B cell (primary cell): ENCODE results near the gene PP2D1. TPM values are rescaled to one million over a fixed set of nuclear protein-coding genes. Genes with fewer than 3 reads are reported as not detected.

ENCODE experiments used
- ATAC-seq: fragments of 200-7000 bp; cut with Tn5 transposase; one replicate; pipeline ENCODE4 v1.10.0; 2021; ENCODE audit warnings: low read depth, mild to moderate bottlenecking, moderate number of reproducible peaks, moderate library complexity
- CTCF ChIA-PET: fragments of 350-600 bp; sonication (Branson Sonifier 250); formaldehyde crosslinking; loops from one replicate; lab custom pipeline; 2021; ENCODE audit warnings: antibody characterized with exemption, inconsistent platforms; lab: Charles Lee
- POLR2A ChIA-PET: fragments of 350-600 bp; sonication (Branson Sonifier 250); formaldehyde crosslinking; loops from one replicate; lab custom pipeline; 2021; ENCODE audit warnings: antibody characterized with exemption; lab: Charles Lee
- DNase-seq: peaks from one replicate; pipeline ENCODE4 v3.0.0; 2013
- H2AFZ ChIP-seq: 2 replicates; pipeline ENCODE4 v1.6.1; 2012; ENCODE audit warnings: mild to moderate bottlenecking, low read depth, low read length; ENCODE audit not compliant: insufficient read depth, poor library complexity, severe bottlenecking
- H3K27ac ChIP-seq, 2 donors: 1 replicate in 1 of 2; 2 replicates in 1 of 2; pipeline ENCODE4 v1.5.1; 2012 to 2013; ENCODE audit warnings: low read length in 2 of 2, mild to moderate bottlenecking in 2 of 2, moderate library complexity in 1 of 2
- H3K27me3 ChIP-seq, 4 experiments: fragments of 200-600 bp in 1 of 4; sonication (generic) in 1 of 4; replicated peaks in 1 of 4; 1 replicate in 2 of 4; 2 replicates in 2 of 4; pipeline versions ENCODE4 v1.6.1 to v1.7.0; 2013 to 2016; ENCODE audit warnings: low read length in 3 of 4, mild to moderate bottlenecking in 2 of 4, mixed read lengths in 1 of 4, moderate library complexity in 1 of 4; ENCODE audit not compliant: insufficient read depth in 4 of 4, control insufficient read depth in 3 of 4; ENCODE audit errors: control extremely low read depth in 1 of 4
- H3K36me3 ChIP-seq, 2 experiments: replicated peaks in 1 of 2; 1 replicate in 1 of 2; 2 replicates in 1 of 2; pipeline versions ENCODE4 v1.6.1 to v1.7.1; 2013; ENCODE audit warnings: low read length in 1 of 2; ENCODE audit not compliant: insufficient read depth in 2 of 2, control insufficient read depth in 1 of 2; ENCODE audit errors: control extremely low read depth in 1 of 2, extremely low read depth in 1 of 2
- H3K4me1 ChIP-seq, 2 donors: fragments of 200-600 bp in 1 of 2; sonication (generic) in 1 of 2; 1 replicate in 1 of 2; 2 replicates in 1 of 2; pipeline versions ENCODE4 v1.5.1 to v1.6.1; 2013 to 2017; ENCODE audit warnings: low read length in 2 of 2; ENCODE audit not compliant: control insufficient read depth in 2 of 2, insufficient read depth in 2 of 2
- H3K4me2 ChIP-seq: replicated peaks from 2 replicates; pipeline ENCODE3; 2012; ENCODE audit warnings: mild to moderate bottlenecking, low read depth, low read length; ENCODE audit not compliant: poor library complexity, severe bottlenecking
- H3K4me3 ChIP-seq, 5 experiments: fragments of 200-600 bp in 1 of 5; sonication (generic) in 1 of 5; 1 replicate in 3 of 5; 2 replicates in 2 of 5; pipeline versions ENCODE4 v1.5.1 to v1.7.0; 2011 to 2016; ENCODE audit warnings: low read length in 4 of 5, mild to moderate bottlenecking in 4 of 5, low read depth in 2 of 5, control low read depth in 1 of 5, moderate library complexity in 1 of 5; ENCODE audit not compliant: insufficient read depth in 1 of 5; ENCODE audit errors: control extremely low read depth in 1 of 5, extremely low read depth in 1 of 5
- H3K79me2 ChIP-seq: fragments of 200-600 bp; sonication (generic); one replicate; pipeline ENCODE4 v1.6.0; 2016; ENCODE audit warnings: low read length; ENCODE audit not compliant: control insufficient read depth, insufficient read depth
- H3K9ac ChIP-seq: fragments of 200-600 bp; sonication (generic); 2 replicates; pipeline ENCODE4 v1.6.1; 2017; ENCODE audit warnings: mild to moderate bottlenecking, low read length, moderate library complexity
- H3K9me3 ChIP-seq, 3 donors: one replicate each; pipeline versions ENCODE4 v1.6.1 to v1.7.1; 2013; ENCODE audit warnings: low read length in 2 of 3; ENCODE audit not compliant: control insufficient read depth in 2 of 3, insufficient read depth in 1 of 3; ENCODE audit errors: control extremely low read depth in 1 of 3
- H4K20me1 ChIP-seq: 2 replicates; pipeline ENCODE4 v1.6.0; 2012; ENCODE audit warnings: mild to moderate bottlenecking, low read length; ENCODE audit not compliant: insufficient read depth, control insufficient read depth, poor library complexity, severe bottlenecking
- H3K27ac Mint-ChIP-seq: one replicate; pipeline ENCODE4 v1.8.0; 2021; ENCODE audit warnings: mixed read lengths
- H3K27me3 Mint-ChIP-seq: one replicate; pipeline ENCODE4 v1.8.0; 2021; ENCODE audit warnings: mixed read lengths
- H3K4me1 Mint-ChIP-seq: one replicate; pipeline ENCODE4 v1.8.0; 2021; ENCODE audit warnings: mixed read lengths
- H3K4me3 Mint-ChIP-seq: one replicate; pipeline ENCODE4 v1.8.0; 2021; ENCODE audit warnings: mixed read lengths
- H3K9me3 Mint-ChIP-seq: one replicate; pipeline ENCODE4 v1.8.0; 2022; ENCODE audit warnings: mixed read lengths; ENCODE audit not compliant: insufficient read depth
- EZH2 ChIP-seq: IDR thresholded peaks from 2 replicates; pipeline ENCODE4 v1.6.1; 2012; ENCODE audit warnings: borderline replicate concordance, low read depth, mild to moderate bottlenecking, moderate library complexity, low read length; ENCODE audit not compliant: insufficient read depth, poor library complexity, severe bottlenecking
- WGBS: methylation state at CpG from one replicate; pipeline ENCODE4 v1.1.5; 2013; ENCODE audit warnings: missing lambda C conversion rate; ENCODE audit not compliant: insufficient coverage; 5-methylcytosine and 5-hydroxymethylcytosine counted together
- intact Hi-C: fragments of 100-400 bp; cut with micrococcal nuclease; formaldehyde crosslinking; loops from one replicate; pipeline ENCODE4 v1.10.0; 2022
- polyA plus RNA-seq: library from polyadenylated mRNA; depleted of rRNA; stranded (reverse); fragments of >200 nt; gene quantifications from 2 replicates; pipeline ENCODE4 v1.2.3, GENCODE V29; 2012
- total RNA-seq, 2 donors: library from RNA; stranded (reverse); fragments of 120-200 nt in 1 of 2; gene quantifications; 1 replicate in 1 of 2; 2 replicates in 1 of 2; pipeline versions ENCODE4 v1.2.3 to v1.2.4, GENCODE V29; 2013 to 2022
- TF ChIP-seq, protein P1 (sequence below): fragments of 200-600 bp; IDR thresholded peaks from one replicate; pipeline ENCODE4 v1.8.0; 2022; ENCODE audit warnings: antibody characterized with exemption, mild to moderate bottlenecking

The PP2D1 gene
- total and polyA plus RNA-seq, 2 donors (not counting 1 experiment from before 2014, with no cell fraction given) = not detected

DNA sequence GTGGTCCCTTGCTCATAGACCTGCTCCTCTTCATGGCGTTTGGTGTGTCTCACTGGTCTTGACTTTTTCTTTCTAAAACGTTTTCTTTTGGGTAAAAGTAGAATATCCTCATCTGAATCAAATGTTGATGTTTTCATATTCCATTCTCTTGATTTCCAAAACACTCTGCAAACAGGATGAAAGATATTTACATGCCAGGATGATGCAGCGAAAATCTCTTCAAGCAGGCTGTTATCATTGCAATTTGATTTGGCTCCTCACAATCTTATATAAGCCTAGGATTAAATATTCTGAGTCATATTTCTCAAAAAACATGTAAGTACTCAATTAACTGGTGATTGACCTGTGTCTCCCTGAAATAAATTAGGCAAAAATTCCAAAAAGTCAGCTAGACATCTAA, 10.1 kb downstream of the PP2D1 start:
- Histone ChIP-seq H3K4me1 (no peaks in the 10 kb centered on the region), H3K36me3 (no peaks in the 10 kb centered on the region), H3K79me2 (no peaks in the 10 kb centered on the region), H3K27me3 (no peaks in the 10 kb centered on the region), H3K9me3 (peaks cover 0 to 3% (median 0%) of the 10 kb centered on the region in 3 donors), H3K27ac (no peak overlapping the region), H3K9ac (no peak overlapping the region), H3K4me3 (no peak overlapping the region), H3K4me2 (no peak overlapping the region), H2AFZ (no peak overlapping the region), H4K20me1 (no peaks in the 10 kb centered on the region)
- DNase-seq = no peak
- CTCF ChIA-PET = no interaction called here
- Mint-ChIP-seq H3K27ac (no peak overlapping the region), H3K4me1 (no peaks in the 10 kb centered on the region), H3K9me3 (no peaks in the 10 kb centered on the region), H3K4me3 (no peak overlapping the region), H3K27me3 (no peaks in the 10 kb centered on the region)
- ATAC-seq = no peak
- POLR2A ChIA-PET = no interaction called here
- intact Hi-C loops = no loop called here
- TF ChIP-seq, protein P1, sequence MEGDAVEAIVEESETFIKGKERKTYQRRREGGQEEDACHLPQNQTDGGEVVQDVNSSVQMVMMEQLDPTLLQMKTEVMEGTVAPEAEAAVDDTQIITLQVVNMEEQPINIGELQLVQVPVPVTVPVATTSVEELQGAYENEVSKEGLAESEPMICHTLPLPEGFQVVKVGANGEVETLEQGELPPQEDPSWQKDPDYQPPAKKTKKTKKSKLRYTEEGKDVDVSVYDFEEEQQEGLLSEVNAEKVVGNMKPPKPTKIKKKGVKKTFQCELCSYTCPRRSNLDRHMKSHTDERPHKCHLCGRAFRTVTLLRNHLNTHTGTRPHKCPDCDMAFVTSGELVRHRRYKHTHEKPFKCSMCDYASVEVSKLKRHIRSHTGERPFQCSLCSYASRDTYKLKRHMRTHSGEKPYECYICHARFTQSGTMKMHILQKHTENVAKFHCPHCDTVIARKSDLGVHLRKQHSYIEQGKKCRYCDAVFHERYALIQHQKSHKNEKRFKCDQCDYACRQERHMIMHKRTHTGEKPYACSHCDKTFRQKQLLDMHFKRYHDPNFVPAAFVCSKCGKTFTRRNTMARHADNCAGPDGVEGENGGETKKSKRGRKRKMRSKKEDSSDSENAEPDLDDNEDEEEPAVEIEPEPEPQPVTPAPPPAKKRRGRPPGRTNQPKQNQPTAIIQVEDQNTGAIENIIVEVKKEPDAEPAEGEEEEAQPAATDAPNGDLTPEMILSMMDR = no peak
- no peak for TF ChIP-seq EZH2
- whole genome bisulfite sequencing = no CpG with 5 or more reads among the region's 3 CpGs

DNA sequence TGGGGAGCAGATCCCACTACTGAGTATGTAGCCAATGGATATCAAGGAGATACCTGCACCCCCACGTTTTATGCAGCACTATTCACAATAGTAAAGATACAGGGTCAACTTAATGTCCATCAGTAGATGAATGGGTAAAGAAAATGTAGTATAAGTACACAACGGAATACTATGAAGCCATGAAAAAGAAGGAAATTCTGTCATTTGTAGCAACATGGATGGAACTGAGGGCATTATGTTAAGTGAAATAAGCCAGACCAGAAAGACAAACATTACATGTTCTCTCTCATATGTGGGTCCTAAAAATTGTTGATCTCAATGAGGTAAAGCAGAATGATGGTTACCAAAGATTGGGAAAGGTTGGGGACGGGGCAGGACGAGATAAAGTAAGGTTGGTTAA, 14.6 kb downstream of the PP2D1 start:
- peaks cover 0 to 3% (median 0%) of the 10 kb centered on the region in 3 donors for H3K9me3 ChIP-seq

More for the DNA sequence above, 14.6 kb downstream of the PP2D1 start:
- Histone ChIP-seq H3K36me3 (no peaks in the 10 kb centered on the region), H4K20me1 (no peaks in the 10 kb centered on the region), H3K4me2 (no peak overlapping the region), H3K27me3 (no peaks in the 10 kb centered on the region), H3K4me3 (no peak overlapping the region), H2AFZ (no peak overlapping the region), H3K27ac (no peak overlapping the region), H3K79me2 (no peaks in the 10 kb centered on the region), H3K9ac (no peak overlapping the region), H3K4me1 (no peaks in the 10 kb centered on the region)
- Mint-ChIP-seq H3K27ac (no peak overlapping the region), H3K9me3 (no peaks in the 10 kb centered on the region), H3K4me3 (no peak overlapping the region), H3K4me1 (no peaks in the 10 kb centered on the region), H3K27me3 (no peaks in the 10 kb centered on the region)
- ATAC-seq (no peak), DNase-seq (no peak)
- TF ChIP-seq, protein P1 = no peak
- TF ChIP-seq EZH2 = no peak
- intact Hi-C loops = no loop called here
- CTCF ChIA-PET = no interaction called here
- 100% methylated on average over 3 of the region's 4 CpGs for WGBS
- POLR2A ChIA-PET = no interaction called here
